Lung (tissue), 12 donors: ENCODE measurements around the gene IL21R. TPM values are rescaled to one million over a fixed set of nuclear protein-coding genes. Genes with fewer than 3 reads are reported as not detected.
"Not testable (repeated sequence)": the region's sequence is repeated elsewhere in the genome, so short reads cannot be mapped to it uniquely, and the experiment has no call there.

Source experiments
- ATAC-seq: fragments of 200-7000 bp; cut with Tn5 transposase; one replicate; pipeline ENCODE4 v1.9.1; 2020; ENCODE audit warnings: moderate number of reproducible peaks; ENCODE audit not compliant: insufficient read depth, low FRiP score
- DNase-seq, 3 donors: peaks; one replicate each; pipeline ENCODE4 v3.0.0-alpha.2; 2013 to 2017
- H3K27ac ChIP-seq, 2 donors: one replicate each; pipeline ENCODE4 v1.5.1; 2013; ENCODE audit warnings: mild to moderate bottlenecking in 2 of 2, moderate library complexity in 2 of 2, control low read depth in 1 of 2, inconsistent platforms in 1 of 2, low read depth in 1 of 2, low read length in 1 of 2
- H3K27me3 ChIP-seq, 3 donors: one replicate each; pipeline ENCODE4 v1.5.1; 2013; ENCODE audit warnings: low read length in 2 of 3; ENCODE audit not compliant: control insufficient read depth in 3 of 3, insufficient read depth in 3 of 3
- H3K36me3 ChIP-seq, 4 donors: one replicate each; pipeline ENCODE4 v1.5.1; 2013; ENCODE audit warnings: low read length in 4 of 4, mild to moderate bottlenecking in 1 of 4, moderate library complexity in 1 of 4; ENCODE audit not compliant: control insufficient read depth in 4 of 4, insufficient read depth in 4 of 4
- H3K4me1 ChIP-seq, 5 donors: one replicate each; pipeline ENCODE4 v1.5.1; 2013; ENCODE audit warnings: low read length in 5 of 5, mild to moderate bottlenecking in 2 of 5, moderate library complexity in 1 of 5; ENCODE audit not compliant: control insufficient read depth in 5 of 5, insufficient read depth in 5 of 5
- H3K4me3 ChIP-seq: one replicate; pipeline ENCODE4 v1.5.1; 2013; ENCODE audit warnings: mild to moderate bottlenecking, control low read depth, moderate library complexity
- H3K9ac ChIP-seq, 2 donors: one replicate each; pipeline ENCODE4 v1.5.1; 2013; ENCODE audit warnings: low read length in 2 of 2, control low read depth in 1 of 2; ENCODE audit not compliant: insufficient read depth in 1 of 2
- H3K9me3 ChIP-seq, 4 donors: one replicate each; pipeline ENCODE4 v1.5.1; 2013; ENCODE audit warnings: low read length in 3 of 4, mild to moderate bottlenecking in 1 of 4, moderate library complexity in 1 of 4; ENCODE audit not compliant: control insufficient read depth in 4 of 4, insufficient read depth in 3 of 4
- WGBS, 2 donors: extraction: QIAGEN DNeasy Blood & Tissue Kit; methylation state at CpG; one replicate each; pipeline ENCODE4 v1.1.7; 2013; 5-methylcytosine and 5-hydroxymethylcytosine counted together
- polyA plus RNA-seq, 2 donors: library from polyadenylated mRNA; stranded (reverse); fragments of 200-250 nt; gene quantifications; one replicate each; pipeline ENCODE4 v1.2.1, GENCODE V29; 2013
- total RNA-seq, 2 donors: library from RNA; depleted of rRNA in 1 of 2; stranded (reverse); fragments of >200 nt in 1 of 2; gene quantifications; one replicate each; pipeline ENCODE4 v1.2.1, GENCODE V29; 2014 to 2021
- TF ChIP-seq, protein P1 (sequence below): IDR thresholded peaks from 2 replicates; pipeline ENCODE4 v1.5.1; 2012; ENCODE audit warnings: mild to moderate bottlenecking; ENCODE audit errors: control extremely low read depth, extremely low read depth
- donor health status: control.
- donor health status: control.
- donor health status: Bipolar disorder and iron deficiency.
- donor health status: healthy.
- donor health status: DM: yes; HTN: yes; CAD: no.

IL21R gene
- total and polyA plus RNA-seq, 4 donors, result 1.0 to 6.3 (median 4.0) TPM

- no peak overlapping the region for H3K9ac ChIP-seq
- no peaks in the 10 kb centered on the region for H3K9me3 ChIP-seq
- H3K4me1 ChIP-seq, result peaks cover 0 to 4% (median 0%) of the 10 kb centered on the region in 5 donors
- H3K27ac ChIP-seq, result no peak overlapping the region
- no peaks in the 10 kb centered on the region for H3K27me3 ChIP-seq
- no peak overlapping the region for H3K4me3 ChIP-seq
- H3K36me3 ChIP-seq, result no peaks in the 10 kb centered on the region
- WGBS, 2 donors, result 22 to 71% methylated on average over 10 of the region's 10 CpGs
- DNase-seq (no peak), ATAC-seq (no peak)
- TF ChIP-seq, protein P1, sequence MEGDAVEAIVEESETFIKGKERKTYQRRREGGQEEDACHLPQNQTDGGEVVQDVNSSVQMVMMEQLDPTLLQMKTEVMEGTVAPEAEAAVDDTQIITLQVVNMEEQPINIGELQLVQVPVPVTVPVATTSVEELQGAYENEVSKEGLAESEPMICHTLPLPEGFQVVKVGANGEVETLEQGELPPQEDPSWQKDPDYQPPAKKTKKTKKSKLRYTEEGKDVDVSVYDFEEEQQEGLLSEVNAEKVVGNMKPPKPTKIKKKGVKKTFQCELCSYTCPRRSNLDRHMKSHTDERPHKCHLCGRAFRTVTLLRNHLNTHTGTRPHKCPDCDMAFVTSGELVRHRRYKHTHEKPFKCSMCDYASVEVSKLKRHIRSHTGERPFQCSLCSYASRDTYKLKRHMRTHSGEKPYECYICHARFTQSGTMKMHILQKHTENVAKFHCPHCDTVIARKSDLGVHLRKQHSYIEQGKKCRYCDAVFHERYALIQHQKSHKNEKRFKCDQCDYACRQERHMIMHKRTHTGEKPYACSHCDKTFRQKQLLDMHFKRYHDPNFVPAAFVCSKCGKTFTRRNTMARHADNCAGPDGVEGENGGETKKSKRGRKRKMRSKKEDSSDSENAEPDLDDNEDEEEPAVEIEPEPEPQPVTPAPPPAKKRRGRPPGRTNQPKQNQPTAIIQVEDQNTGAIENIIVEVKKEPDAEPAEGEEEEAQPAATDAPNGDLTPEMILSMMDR, result no peak
Measured at GRCh38 chr16:27430923-27431484, 29.0 kb downstream of the IL21R start.

GRCh38 chr16:27431773-27432532, 30.0 kb downstream of the IL21R start:
- Histone ChIP-seq H3K27ac (no peak overlapping the region), H3K9me3 (no peaks in the 10 kb centered on the region), H3K4me3 (no peak overlapping the region), H3K36me3 (no peaks in the 10 kb centered on the region), H3K9ac (no peak overlapping the region), H3K27me3 (no peaks in the 10 kb centered on the region), H3K4me1 (peaks cover 0 to 4% (median 0%) of the 10 kb centered on the region in 5 donors)
- 81 to 86% methylated on average over 15 of the region's 15 CpGs for WGBS, 2 donors
- ATAC-seq, result no peak
- no peak for DNase-seq
- TF ChIP-seq, protein P1, result no peak

GRCh38 chr16:27432558-27432957, 30.6 kb downstream of the IL21R start:
- TF ChIP-seq, protein P1, result no peak
- Histone ChIP-seq H3K9ac (no peak overlapping the region), H3K36me3 (no peaks in the 10 kb centered on the region), H3K4me1 (peaks cover 0 to 4% (median 0%) of the 10 kb centered on the region in 5 donors), H3K27ac (no peak overlapping the region), H3K27me3 (no peaks in the 10 kb centered on the region), H3K4me3 (no peak overlapping the region), H3K9me3 (no peaks in the 10 kb centered on the region)
- DNase-seq (no peak), ATAC-seq (no peak)
- WGBS, 2 donors, result 32 to 53% methylated on average over 6 of the region's 6 CpGs

GRCh38 chr16:27433191-27433590, 31.2 kb downstream of the IL21R start:
- not testable (repeated sequence) for H3K36me3 ChIP-seq, H3K4me1 ChIP-seq, DNase-seq, H3K9ac ChIP-seq, H3K27me3 ChIP-seq, ATAC-seq, H3K4me3 ChIP-seq, H3K27ac ChIP-seq, H3K9me3 ChIP-seq
- 77 to 79% methylated on average over 5 of the region's 5 CpGs for WGBS, 2 donors
